HG03469 (cell line): Measurements from ENCODE around the gene ISL2.

Experiments
- ATAC-seq: cut with Tn5 transposase; IDR thresholded peaks from one replicate; pipeline ENCODE4 v1.9.1; 2021; ENCODE audit warnings: mild to moderate bottlenecking, moderate library complexity, moderate number of reproducible peaks; ENCODE audit not compliant: unreplicated experiment

ISL2 gene

GRCh38 chr15:76368122-76368621 lies 31.6 kb downstream of the ISL2 start:
- no peak for ATAC-seq

- ATAC-seq, result no peak
Measured at GRCh38 chr15:76376029-76376428, 39.5 kb downstream of the ISL2 start.

DNA sequence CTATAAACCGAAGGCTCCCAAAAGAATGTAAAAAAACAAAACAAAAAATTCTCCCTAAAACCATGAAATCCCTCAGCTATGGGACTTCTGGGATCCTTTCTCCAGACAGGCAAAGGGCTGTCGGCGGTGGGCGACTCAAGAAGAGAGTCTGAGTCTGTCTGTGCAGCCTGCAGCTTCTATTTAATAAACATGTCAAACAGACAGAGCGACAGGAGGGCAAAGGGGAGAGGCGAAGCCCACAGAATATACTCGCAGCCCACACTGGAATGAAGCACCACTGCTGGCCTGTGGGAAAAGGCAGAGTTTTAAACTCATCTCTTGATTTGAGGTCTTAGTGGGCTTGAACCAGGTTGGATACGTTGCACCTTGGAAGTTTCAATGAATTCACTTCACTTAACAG lies 40.2 kb downstream of the ISL2 start:
- no peak for ATAC-seq

- no peak for ATAC-seq
Measured at GRCh38 chr15:76377217-76377616, 40.6 kb downstream of the ISL2 start.

- no peak for ATAC-seq
Measured at GRCh38 chr15:76377751-76378150, 41.2 kb downstream of the ISL2 start.

DNA sequence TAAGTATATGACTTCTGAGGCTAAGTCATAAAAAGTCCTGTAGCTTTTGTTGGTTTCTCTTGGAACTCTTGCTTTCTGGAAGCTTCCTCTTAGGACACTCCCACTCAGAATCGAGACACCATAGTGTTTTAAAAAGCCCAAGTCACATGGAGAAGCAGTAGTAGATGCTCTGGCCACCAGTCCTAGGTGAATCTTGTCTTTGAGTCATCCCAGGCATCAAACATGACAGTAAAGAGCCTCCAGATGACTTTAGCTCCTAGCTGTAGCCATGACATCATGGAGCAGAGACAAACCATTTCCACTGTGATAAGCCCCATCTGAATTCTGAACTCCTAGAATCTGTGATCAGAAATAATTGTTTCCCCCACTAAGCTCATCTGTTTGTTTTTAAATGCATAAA lies 42.1 kb downstream of the ISL2 start:
- ATAC-seq, result no peak

- ATAC-seq, result no peak
Measured at GRCh38 chr15:76380249-76380648, 43.7 kb downstream of the ISL2 start.

DNA sequence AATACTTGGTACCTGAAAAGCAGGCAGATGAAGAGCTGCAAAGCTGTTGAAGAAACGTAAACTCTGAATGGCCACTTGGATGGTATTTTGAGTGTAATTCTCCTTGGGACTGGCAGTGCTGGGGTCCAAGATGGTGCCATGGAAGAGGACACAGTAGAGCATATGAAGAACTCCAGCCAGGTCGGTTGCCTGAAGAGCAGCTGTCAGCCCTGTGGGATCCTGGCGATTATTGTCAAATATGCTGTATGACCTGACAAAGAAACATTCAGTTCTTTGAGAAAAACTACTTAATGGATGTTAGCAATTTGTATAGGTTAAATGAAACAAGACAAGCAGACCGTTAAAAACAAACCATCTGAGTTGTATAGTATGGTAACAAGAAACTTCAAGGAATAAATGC lies 44.8 kb downstream of the ISL2 start:
- no peak for ATAC-seq

GRCh38 chr15:76382987-76383728 lies 46.6 kb downstream of the ISL2 start:
- ATAC-seq, result no peak

GRCh38 chr15:76384409-76384808 lies 47.8 kb downstream of the ISL2 start:
- no peak for ATAC-seq

DNA sequence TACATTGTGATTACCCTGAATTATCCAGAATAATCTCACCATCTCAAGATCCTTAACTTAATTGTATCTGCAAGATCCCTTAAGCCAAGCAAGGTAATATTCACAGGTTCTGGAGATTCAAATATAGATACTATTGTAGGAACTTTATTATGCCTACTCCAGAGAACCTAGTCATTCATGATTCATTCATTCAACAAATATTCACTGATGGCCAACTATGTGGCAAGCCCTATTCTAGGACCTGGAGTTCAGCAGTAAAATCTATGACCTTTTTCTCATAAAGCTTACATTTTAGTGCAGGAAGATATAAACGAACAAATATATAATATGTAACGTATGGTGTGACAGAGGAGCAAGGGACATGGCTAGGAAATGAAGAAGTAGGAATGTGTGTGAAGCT lies 49.6 kb downstream of the ISL2 start:
- no peak for ATAC-seq

DNA sequence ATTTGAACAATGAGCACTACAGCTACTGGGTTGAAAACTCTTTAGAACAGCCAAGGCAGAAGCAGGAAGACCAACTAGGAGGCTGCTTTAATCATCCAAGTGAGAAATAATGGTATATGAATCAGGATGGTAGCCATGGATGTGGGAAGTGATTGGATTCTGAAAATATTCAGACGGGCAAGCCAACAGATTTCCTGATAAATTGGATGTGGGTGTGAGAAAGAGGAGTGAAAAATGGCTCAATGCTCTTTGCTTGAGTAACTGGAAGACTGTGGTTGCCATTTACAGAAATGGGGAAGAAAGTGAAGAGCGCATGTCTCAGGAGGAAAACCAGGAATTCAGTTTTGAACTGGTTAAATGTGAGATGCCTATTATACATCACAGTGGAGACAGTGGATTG lies 50.4 kb downstream of the ISL2 start:
- no peak for ATAC-seq

GRCh38 chr15:76390571-76390970 lies 54.0 kb downstream of the ISL2 start:
- no peak for ATAC-seq

DNA sequence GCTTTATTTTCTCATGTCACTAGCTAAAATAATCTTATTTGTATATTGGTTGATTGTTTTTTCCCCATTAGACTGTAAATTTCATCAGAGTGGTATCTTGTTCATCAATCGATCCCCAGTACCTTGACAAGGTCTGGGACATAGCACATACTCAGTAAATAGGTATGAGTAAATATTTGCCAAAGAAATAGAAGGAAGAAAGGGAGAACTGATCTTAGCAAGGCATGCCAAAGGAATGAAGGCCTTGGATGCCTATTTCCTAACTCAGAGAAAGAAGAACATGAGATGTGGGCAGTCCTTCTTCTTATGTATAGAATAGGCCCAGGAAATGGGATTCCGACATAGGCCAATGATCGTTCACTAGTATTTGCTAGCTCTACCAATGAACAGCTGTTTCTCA lies 54.7 kb downstream of the ISL2 start:
- no peak for ATAC-seq

GRCh38 chr15:76391847-76392246 lies 55.3 kb downstream of the ISL2 start:
- ATAC-seq, result no peak
